SK-N-SH (cell line): ENCODE results near the gene TMEM87A. TPM values are rescaled to one million over a fixed set of nuclear protein-coding genes. Genes with fewer than 3 reads are reported as not detected.

ENCODE experiments used
- CTCF ChIA-PET: fragments of 300-600, 350-600 bp; formaldehyde crosslinking; extraction: SDS; loops from one replicate; lab custom pipeline; 2021; lab: Yijun Ruan, JAX
- POLR2A ChIA-PET: fragments of 350-600 bp; sonication (Branson Sonifier 250); formaldehyde crosslinking; extraction: SDS; loops from one replicate; lab custom pipeline; 2020; ENCODE audit warnings: antibody characterized with exemption, inconsistent platforms; lab: Yijun Ruan, JAX
- DNase-seq: peaks from one replicate; pipeline ENCODE4 v3.0.0; 2012
- H2AFZ ChIP-seq: fragments of 200-600 bp; sonication (generic); 2 replicates; pipeline ENCODE4 v1.8.1; 2016; ENCODE audit warnings: antibody characterized with exemption, mild to moderate bottlenecking, low read depth
- H3F3A ChIP-seq: fragments of 200-600 bp; sonication (generic); replicated peaks from 2 replicates; pipeline ENCODE3; 2016; ENCODE audit warnings: antibody characterized with exemption, mild to moderate bottlenecking; ENCODE audit not compliant: insufficient read depth
- H3K27ac ChIP-seq, 2 experiments: fragments of 200-500 bp in 1 of 2; fragments of 200-600 bp in 1 of 2; sonication (Bioruptor generic) in 1 of 2; sonication (generic), shearing (Covaris generic) in 1 of 2; 2 replicates each; pipeline versions ENCODE4 v1.5.1 to v1.6.1; 2014 to 2016; ENCODE audit warnings: low read depth in 2 of 2, inconsistent platforms in 1 of 2, low read length in 1 of 2, mild to moderate bottlenecking in 1 of 2, mixed read lengths in 1 of 2
- H3K27me3 ChIP-seq: fragments of 200-600 bp; sonication (generic), shearing (Covaris generic); 2 replicates; pipeline ENCODE4 v1.6.1; 2016; ENCODE audit warnings: mixed run types; ENCODE audit not compliant: insufficient read depth
- H3K36me3 ChIP-seq, 2 experiments: fragments of 200-500 bp in 1 of 2; fragments of 200-600 bp in 1 of 2; sonication (Bioruptor generic) in 1 of 2; sonication (generic) in 1 of 2; replicated peaks in 1 of 2; 2 replicates each; pipeline versions ENCODE3 to v1.5.1; 2014 to 2016; ENCODE audit warnings: low read length in 1 of 2, mild to moderate bottlenecking in 1 of 2; ENCODE audit not compliant: insufficient read depth in 2 of 2, control insufficient read depth in 1 of 2
- H3K4me1 ChIP-seq, 2 experiments: fragments of 200-500 bp in 1 of 2; fragments of 200-600 bp in 1 of 2; sonication (Bioruptor generic) in 1 of 2; sonication (generic), shearing (Covaris generic) in 1 of 2; 2 replicates each; pipeline versions ENCODE4 v1.5.1 to v1.6.1; 2014 to 2016; ENCODE audit warnings: low read depth in 1 of 2, low read length in 1 of 2, mixed run types in 1 of 2; ENCODE audit not compliant: insufficient read depth in 2 of 2, control insufficient read depth in 1 of 2
- H3K4me2 ChIP-seq: fragments of 200-600 bp; sonication (generic), shearing (Covaris generic); 2 replicates; pipeline ENCODE4 v1.6.1; 2017; ENCODE audit warnings: mixed run types
- H3K4me3 ChIP-seq, 2 experiments: fragments of 200-500 bp in 1 of 2; fragments of 200-600 bp in 1 of 2; sonication (Bioruptor generic) in 1 of 2; sonication (generic), shearing (Covaris generic) in 1 of 2; 2 replicates each; pipeline versions ENCODE4 v1.5.1 to v1.8.1; 2014 to 2016; ENCODE audit warnings: low read depth in 2 of 2, inconsistent platforms in 1 of 2, low read length in 1 of 2, mild to moderate bottlenecking in 1 of 2, mixed read lengths in 1 of 2, moderate library complexity in 1 of 2
- H3K79me2 ChIP-seq: fragments of 200-600 bp; sonication (generic); 2 replicates; pipeline ENCODE4 v1.8.1; 2017; ENCODE audit warnings: mild to moderate bottlenecking; ENCODE audit not compliant: insufficient read depth
- H3K9ac ChIP-seq: fragments of 200-600 bp; sonication (generic); 2 replicates; pipeline ENCODE4 v1.6.1; 2017; ENCODE audit warnings: mixed run types
- H3K9me2 ChIP-seq: fragments of 200-600 bp; sonication (generic); 2 replicates; pipeline ENCODE4 v1.6.1; 2017; ENCODE audit warnings: mixed run types
- H3K9me3 ChIP-seq: fragments of 200-600 bp; sonication (generic); 2 replicates; pipeline ENCODE4 v1.6.1; 2017; ENCODE audit warnings: mixed run types, mild to moderate bottlenecking, moderate library complexity
- H4K20me1 ChIP-seq: fragments of 200-600 bp; sonication (generic); 2 replicates; pipeline ENCODE4 v1.6.1; 2017; ENCODE audit warnings: mild to moderate bottlenecking, mixed run types; ENCODE audit not compliant: insufficient read depth
- CHD2 ChIP-seq: fragments of 150-350 bp; IDR thresholded peaks from 2 replicates; pipeline ENCODE4 v1.6.1; 2018; ENCODE audit warnings: low read length; ENCODE audit not compliant: partially characterized antibody
- ELF1 ChIP-seq: IDR thresholded peaks from 2 replicates; pipeline ENCODE4 v1.4.0; 2012
- EZH2phosphoT487 ChIP-seq: fragments of 200-600 bp; sonication (generic); IDR thresholded peaks from 2 replicates; pipeline ENCODE4 v1.6.1; 2017; ENCODE audit warnings: low read depth, mixed run types, mild to moderate bottlenecking, antibody characterized with exemption, moderate library complexity, borderline replicate concordance
- FOSL2 ChIP-seq: IDR thresholded peaks from 2 replicates; pipeline ENCODE4 v1.4.0; 2012; ENCODE audit warnings: low read depth, mild to moderate bottlenecking, moderate library complexity, borderline replicate concordance
- FOXM1 ChIP-seq: IDR thresholded peaks from 2 replicates; pipeline ENCODE4 v1.4.0; 2012; ENCODE audit warnings: low read depth, mild to moderate bottlenecking
- GATA2 ChIP-seq: sonication (generic); formaldehyde crosslinking; IDR thresholded peaks from 2 replicates; pipeline ENCODE4 v1.5.0; 2020; ENCODE audit warnings: mild to moderate bottlenecking, missing genetic modification reagents
- MEF2A ChIP-seq: IDR thresholded peaks from 2 replicates; pipeline ENCODE4 v1.4.0; 2012; ENCODE audit warnings: low read depth, borderline replicate concordance
- MXI1 ChIP-seq: IDR thresholded peaks from 2 replicates; pipeline ENCODE4 v1.6.1; 2012; ENCODE audit warnings: mild to moderate bottlenecking, low read depth, low read length, improper control_type of control experiment
- NRF1 ChIP-seq: IDR thresholded peaks from 2 replicates; pipeline ENCODE4 v1.6.1; 2012; ENCODE audit warnings: low read depth, mild to moderate bottlenecking, low read length
- POLR2AphosphoS5 ChIP-seq: IDR thresholded peaks from 2 replicates; pipeline ENCODE4 v1.6.1; 2012; ENCODE audit warnings: low read depth, low read length
- RCOR1 ChIP-seq: fragments of 150-350 bp; IDR thresholded peaks from 2 replicates; pipeline ENCODE4 v1.6.1; 2017; ENCODE audit warnings: antibody characterized with exemption, low read length
- RXRA ChIP-seq: IDR thresholded peaks from 2 replicates; pipeline ENCODE4 v1.4.0; 2012; ENCODE audit warnings: low read depth, mild to moderate bottlenecking, borderline replicate concordance
- SIN3A ChIP-seq: IDR thresholded peaks from 2 replicates; pipeline ENCODE4 v1.6.1; 2012; ENCODE audit warnings: low read depth, mild to moderate bottlenecking, low read length, moderate library complexity, borderline replicate concordance
- TEAD4 ChIP-seq: IDR thresholded peaks from 2 replicates; pipeline ENCODE4 v1.4.0; 2012; ENCODE audit warnings: mild to moderate bottlenecking, borderline replicate concordance; ENCODE audit not compliant: insufficient read depth
- WGBS: methylation state at CpG from one replicate; pipeline ENCODE4 v1.1.6; 2017; ENCODE audit warnings: low lambda C conversion rate; 5-methylcytosine and 5-hydroxymethylcytosine counted together
- polyA plus RNA-seq, 3 experiments: library from polyadenylated mRNA; depleted of rRNA; stranded (reverse); fragments of >200 nt; gene quantifications; 2 replicates each; pipeline ENCODE4 v1.2.3, GENCODE V29; 2012
- TF ChIP-seq, protein P1 (sequence below): IDR thresholded peaks from 2 replicates; pipeline ENCODE4 v1.4.0; 2012; ENCODE audit warnings: low read depth, borderline replicate concordance
- TF ChIP-seq, protein P2 (sequence below): IDR thresholded peaks from 2 replicates; pipeline ENCODE4 v1.4.0; 2012; ENCODE audit warnings: low read depth
- TF ChIP-seq, protein P3 (sequence below): fragments of 150-350 bp; IDR thresholded peaks from 2 replicates; pipeline ENCODE4 v1.6.1; 2017; ENCODE audit warnings: antibody characterized with exemption, low read length, low read depth, borderline replicate concordance
- TF ChIP-seq, protein P4 (sequence below): IDR thresholded peaks from 2 replicates; pipeline ENCODE4 v1.4.0; 2012; ENCODE audit warnings: low read depth, borderline replicate concordance

TMEM87A gene
- polyA plus RNA-seq, 1 of the 3 experiments (the other 2 are of a cell fraction): 20.8 TPM

DNA sequence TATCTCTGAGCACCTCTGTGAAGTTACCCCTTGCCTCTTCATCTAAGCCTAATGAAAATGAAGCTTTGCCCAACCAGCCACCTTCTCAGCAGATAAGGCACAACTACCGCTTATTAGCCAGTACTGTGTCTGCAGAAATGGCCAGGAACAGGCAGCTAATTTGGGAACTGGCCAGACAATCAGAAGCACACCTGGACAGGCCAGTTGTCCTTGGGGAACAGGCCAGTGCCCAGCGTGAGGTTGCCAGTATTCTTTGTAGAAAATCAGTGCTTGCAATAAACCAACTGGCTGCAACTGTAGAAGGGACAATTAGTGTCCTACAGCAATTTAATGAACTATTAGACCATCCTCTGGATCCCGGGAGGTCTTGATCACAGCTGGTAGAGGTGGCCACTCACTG, 10.4 kb upstream of the TMEM87A start:
- H4K20me1 ChIP-seq: no peaks in the 10 kb centered on the region
- H3K36me3 ChIP-seq: peaks cover 10 to 20% of the 10 kb centered on the region in 2 experiments
- H3K4me1 ChIP-seq: no peaks in the 10 kb centered on the region
- no peak overlapping the region for H3K27ac ChIP-seq
- ChIA-PET POLR2A (no interaction called here), CTCF (no interaction called here)
- H3K79me2 ChIP-seq: no peaks in the 10 kb centered on the region
- WGBS: 83% methylated on average over 2 of the region's 3 CpGs
- no peak overlapping the region for H3K4me2 ChIP-seq
- no peak for DNase-seq
- H3K27me3 ChIP-seq: no peaks in the 10 kb centered on the region
- H2AFZ ChIP-seq: no peak overlapping the region
- no peak overlapping the region for H3K9ac ChIP-seq
- no peak overlapping the region for H3K4me3 ChIP-seq
- H3K9me3 ChIP-seq: no peaks in the 10 kb centered on the region
- H3K9me2 ChIP-seq: no peaks in the 10 kb centered on the region
- H3F3A ChIP-seq: no peaks in the 10 kb centered on the region
- TF ChIP-seq NRF1: no peak
- TF ChIP-seq SIN3A: no peak
- TF ChIP-seq, protein P1, sequence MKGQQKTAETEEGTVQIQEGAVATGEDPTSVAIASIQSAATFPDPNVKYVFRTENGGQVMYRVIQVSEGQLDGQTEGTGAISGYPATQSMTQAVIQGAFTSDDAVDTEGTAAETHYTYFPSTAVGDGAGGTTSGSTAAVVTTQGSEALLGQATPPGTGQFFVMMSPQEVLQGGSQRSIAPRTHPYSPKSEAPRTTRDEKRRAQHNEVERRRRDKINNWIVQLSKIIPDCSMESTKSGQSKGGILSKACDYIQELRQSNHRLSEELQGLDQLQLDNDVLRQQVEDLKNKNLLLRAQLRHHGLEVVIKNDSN: no peak
- TF ChIP-seq MXI1: no peak
- TF ChIP-seq EZH2phosphoT487: no peak
- TF ChIP-seq, protein P2, sequence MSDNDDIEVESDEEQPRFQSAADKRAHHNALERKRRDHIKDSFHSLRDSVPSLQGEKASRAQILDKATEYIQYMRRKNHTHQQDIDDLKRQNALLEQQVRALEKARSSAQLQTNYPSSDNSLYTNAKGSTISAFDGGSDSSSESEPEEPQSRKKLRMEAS: no peak
- TF ChIP-seq FOXM1: no peak
- TF ChIP-seq, protein P3, sequence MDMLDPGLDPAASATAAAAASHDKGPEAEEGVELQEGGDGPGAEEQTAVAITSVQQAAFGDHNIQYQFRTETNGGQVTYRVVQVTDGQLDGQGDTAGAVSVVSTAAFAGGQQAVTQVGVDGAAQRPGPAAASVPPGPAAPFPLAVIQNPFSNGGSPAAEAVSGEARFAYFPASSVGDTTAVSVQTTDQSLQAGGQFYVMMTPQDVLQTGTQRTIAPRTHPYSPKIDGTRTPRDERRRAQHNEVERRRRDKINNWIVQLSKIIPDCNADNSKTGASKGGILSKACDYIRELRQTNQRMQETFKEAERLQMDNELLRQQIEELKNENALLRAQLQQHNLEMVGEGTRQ: no peak
- TF ChIP-seq POLR2AphosphoS5: no peak
- TF ChIP-seq, protein P4, sequence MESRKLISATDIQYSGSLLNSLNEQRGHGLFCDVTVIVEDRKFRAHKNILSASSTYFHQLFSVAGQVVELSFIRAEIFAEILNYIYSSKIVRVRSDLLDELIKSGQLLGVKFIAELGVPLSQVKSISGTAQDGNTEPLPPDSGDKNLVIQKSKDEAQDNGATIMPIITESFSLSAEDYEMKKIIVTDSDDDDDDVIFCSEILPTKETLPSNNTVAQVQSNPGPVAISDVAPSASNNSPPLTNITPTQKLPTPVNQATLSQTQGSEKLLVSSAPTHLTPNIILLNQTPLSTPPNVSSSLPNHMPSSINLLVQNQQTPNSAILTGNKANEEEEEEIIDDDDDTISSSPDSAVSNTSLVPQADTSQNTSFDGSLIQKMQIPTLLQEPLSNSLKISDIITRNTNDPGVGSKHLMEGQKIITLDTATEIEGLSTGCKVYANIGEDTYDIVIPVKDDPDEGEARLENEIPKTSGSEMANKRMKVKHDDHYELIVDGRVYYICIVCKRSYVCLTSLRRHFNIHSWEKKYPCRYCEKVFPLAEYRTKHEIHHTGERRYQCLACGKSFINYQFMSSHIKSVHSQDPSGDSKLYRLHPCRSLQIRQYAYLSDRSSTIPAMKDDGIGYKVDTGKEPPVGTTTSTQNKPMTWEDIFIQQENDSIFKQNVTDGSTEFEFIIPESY: no peak
- TF ChIP-seq TEAD4: no peak
- TF ChIP-seq MEF2A: no peak
- no peak for TF ChIP-seq RCOR1
- no peak for TF ChIP-seq CHD2
- no peak for TF ChIP-seq FOSL2
- TF ChIP-seq ELF1: no peak
- TF ChIP-seq RXRA: no peak
- no peak for TF ChIP-seq GATA2
